ENCODE data around the gene CARD6.
"Not testable (repeated sequence)": the region's sequence is repeated elsewhere in the genome, so short reads cannot be mapped to it uniquely, and the experiment has no call there.

Gene CARD6

GRCh38 chr5:40828690-40829661, 12.2 kb upstream of the CARD6 start:
- DNase-seq: no peak

GRCh38 chr5:40829748-40830533, 11.2 kb upstream of the CARD6 start:
- no peak for DNase-seq

- DNase-seq: no peak
Observed at GRCh38 chr5:40831346-40832210, 9.6 kb upstream of the CARD6 start.

GRCh38 chr5:40832345-40832744, 8.8 kb upstream of the CARD6 start:
- DNase-seq: no peak

- no peak for DNase-seq
Observed at GRCh38 chr5:40833712-40834229, 7.4 kb upstream of the CARD6 start.

GRCh38 chr5:40834391-40834848, 6.7 kb upstream of the CARD6 start:
- no peak for DNase-seq

GRCh38 chr5:40834849-40835787, 6.0 kb upstream of the CARD6 start, which contains the start of gene RPL37:
Gene RPL37 (minus strand): TSS chr5:40835222. CDS start chr5:40835185, 37 bp downstream.
- DNase-seq: peak; percentile 93

- no peak for DNase-seq
Observed at GRCh38 chr5:40838086-40838485, 3.1 kb upstream of the CARD6 start.

- DNase-seq: no peak
Observed at GRCh38 chr5:40842351-40842750, 1.2 kb downstream of the CARD6 start.

GRCh38 chr5:40844565-40844964, 3.4 kb downstream of the CARD6 start:
- no peak for DNase-seq

- DNase-seq: no peak
Observed at GRCh38 chr5:40846371-40846770, 5.2 kb downstream of the CARD6 start.

- no peak for DNase-seq
Observed at GRCh38 chr5:40847525-40847924, 6.4 kb downstream of the CARD6 start.

- no peak for DNase-seq
Observed at GRCh38 chr5:40853632-40854192, 12.5 kb downstream of the CARD6 start.

- DNase-seq: no peak
Observed at GRCh38 chr5:40860711-40861110, 19.5 kb downstream of the CARD6 start.

- DNase-seq: not testable (repeated sequence)
Observed at GRCh38 chr5:40865004-40865403, 23.8 kb downstream of the CARD6 start.

GRCh38 chr5:40866844-40867243, 25.7 kb downstream of the CARD6 start:
- no peak for DNase-seq

GRCh38 chr5:40869384-40869783, 28.2 kb downstream of the CARD6 start:
- no peak for DNase-seq

GRCh38 chr5:40871177-40871576, 30.0 kb downstream of the CARD6 start:
- DNase-seq: no peak

- DNase-seq: not testable (repeated sequence)
Observed at GRCh38 chr5:40872253-40872652, 31.1 kb downstream of the CARD6 start.

GRCh38 chr5:40873286-40873880, 32.2 kb downstream of the CARD6 start:
- no peak for DNase-seq
